HG03097 (cell line): Measurements from ENCODE around the gene FBLN7.

ENCODE experiments used
- ATAC-seq: cut with Tn5 transposase; IDR thresholded peaks from one replicate; pipeline ENCODE4 v1.9.1; 2021; ENCODE audit not compliant: unreplicated experiment, low FRiP score

The FBLN7 gene

GRCh38 chr2:112140205-112140802 lies 2.1 kb downstream of the FBLN7 start:
- no peak for ATAC-seq

- ATAC-seq, result no peak
These were observed 2.9 kb downstream of the FBLN7 start for GRCh38 chr2:112140899-112141625.

- ATAC-seq, result no peak
These were observed 3.4 kb downstream of the FBLN7 start for GRCh38 chr2:112141626-112142007.

- ATAC-seq, result no peak
These were observed 4.4 kb downstream of the FBLN7 start for GRCh38 chr2:112142525-112143078.

GRCh38 chr2:112143150-112143549 lies 5.0 kb downstream of the FBLN7 start:
- ATAC-seq, result no peak

- ATAC-seq, result no peak
These were observed 6.8 kb downstream of the FBLN7 start for GRCh38 chr2:112144966-112145365.

GRCh38 chr2:112147382-112148168 lies 9.4 kb downstream of the FBLN7 start:
- no peak for ATAC-seq

GRCh38 chr2:112148477-112148876 lies 10.3 kb downstream of the FBLN7 start:
- ATAC-seq, result no peak

- no peak for ATAC-seq
These were observed 11.0 kb downstream of the FBLN7 start for GRCh38 chr2:112149194-112149593.

- ATAC-seq, result no peak
These were observed 11.8 kb downstream of the FBLN7 start for GRCh38 chr2:112149866-112150435.

GRCh38 chr2:112150447-112150846 lies 12.3 kb downstream of the FBLN7 start:
- ATAC-seq, result no peak

- no peak for ATAC-seq
These were observed 12.7 kb downstream of the FBLN7 start for GRCh38 chr2:112150851-112151250.

GRCh38 chr2:112151271-112151670 lies 13.1 kb downstream of the FBLN7 start:
- no peak for ATAC-seq

GRCh38 chr2:112151701-112152440 lies 13.7 kb downstream of the FBLN7 start:
- ATAC-seq, result no peak

GRCh38 chr2:112152476-112153178 lies 14.4 kb downstream of the FBLN7 start:
- no peak for ATAC-seq

- no peak for ATAC-seq
These were observed 14.9 kb downstream of the FBLN7 start for GRCh38 chr2:112153179-112153490.

GRCh38 chr2:112153501-112153900 lies 15.3 kb downstream of the FBLN7 start:
- ATAC-seq, result no peak

- ATAC-seq, result no peak
These were observed 16.3 kb downstream of the FBLN7 start for GRCh38 chr2:112154246-112155117.
